Measurements from ENCODE around the gene C11orf52.
A peak's percentile ranks its signal among the peaks of the same experiment; 100 is the strongest.
"Not testable (repeated sequence)": the region's sequence is repeated elsewhere in the genome, so short reads cannot be mapped to it uniquely, and the experiment has no call there.

Gene C11orf52

GRCh38 chr11:111913031-111913861 is 5.5 kb upstream of the C11orf52 start:
- DNase-seq = no peak

GRCh38 chr11:111913997-111914396 is 4.7 kb upstream of the C11orf52 start:
- DNase-seq = no peak

- DNase-seq = no peak
Observed at GRCh38 chr11:111916768-111917167, 1.9 kb upstream of the C11orf52 start.

GRCh38 chr11:111917312-111917711 is 1.4 kb upstream of the C11orf52 start:
- DNase-seq = no peak

- no peak for DNase-seq
Observed at GRCh38 chr11:111917788-111918187, 925 bp upstream of the C11orf52 start.

- DNase-seq = no peak
Observed at GRCh38 chr11:111920908-111921307, 2.2 kb downstream of the C11orf52 start.

- DNase-seq = no peak
Observed at GRCh38 chr11:111921541-111922230, 3.0 kb downstream of the C11orf52 start.

- no peak for DNase-seq
Observed at GRCh38 chr11:111922803-111923202, 4.1 kb downstream of the C11orf52 start.

- DNase-seq = peak; percentile 36
Observed at GRCh38 chr11:111923351-111923788, 4.7 kb downstream of the C11orf52 start.

- no peak for DNase-seq
Observed at GRCh38 chr11:111923951-111924350, 5.2 kb downstream of the C11orf52 start.

- DNase-seq = no peak
Observed at GRCh38 chr11:111925953-111926352, 7.2 kb downstream of the C11orf52 start.

- DNase-seq = peak; percentile 99
Observed at GRCh38 chr11:111926505-111927391, 8.0 kb downstream of the C11orf52 start.

GRCh38 chr11:111930472-111930871 is 11.8 kb downstream of the C11orf52 start:
- no peak for DNase-seq

GRCh38 chr11:111932611-111932950 is 13.9 kb downstream of the C11orf52 start:
- no peak for DNase-seq

GRCh38 chr11:111933176-111933575 is 14.5 kb downstream of the C11orf52 start:
- not testable (repeated sequence) for DNase-seq

GRCh38 chr11:111933872-111934271 is 15.2 kb downstream of the C11orf52 start:
- no peak for DNase-seq

GRCh38 chr11:111934306-111934705 is 15.6 kb downstream of the C11orf52 start:
- DNase-seq = no peak

GRCh38 chr11:111935317-111936039 is 16.8 kb downstream of the C11orf52 start:
- DNase-seq = no peak

GRCh38 chr11:111936040-111936540 is 17.4 kb downstream of the C11orf52 start:
- DNase-seq = no peak

- no peak for DNase-seq
Observed at GRCh38 chr11:111937461-111937769, 18.7 kb downstream of the C11orf52 start.

- DNase-seq = no peak
Observed at GRCh38 chr11:111937844-111938243, 19.1 kb downstream of the C11orf52 start.

GRCh38 chr11:111938687-111939160 is 20.0 kb downstream of the C11orf52 start:
- no peak for DNase-seq

All from NCI-H1436 (cell line).